ENCODE measurements around the gene CFAP46.
"Not testable (repeated sequence)": the region's sequence is repeated elsewhere in the genome, so short reads cannot be mapped to it uniquely, and the experiment has no call there.

The CFAP46 gene

DNA sequence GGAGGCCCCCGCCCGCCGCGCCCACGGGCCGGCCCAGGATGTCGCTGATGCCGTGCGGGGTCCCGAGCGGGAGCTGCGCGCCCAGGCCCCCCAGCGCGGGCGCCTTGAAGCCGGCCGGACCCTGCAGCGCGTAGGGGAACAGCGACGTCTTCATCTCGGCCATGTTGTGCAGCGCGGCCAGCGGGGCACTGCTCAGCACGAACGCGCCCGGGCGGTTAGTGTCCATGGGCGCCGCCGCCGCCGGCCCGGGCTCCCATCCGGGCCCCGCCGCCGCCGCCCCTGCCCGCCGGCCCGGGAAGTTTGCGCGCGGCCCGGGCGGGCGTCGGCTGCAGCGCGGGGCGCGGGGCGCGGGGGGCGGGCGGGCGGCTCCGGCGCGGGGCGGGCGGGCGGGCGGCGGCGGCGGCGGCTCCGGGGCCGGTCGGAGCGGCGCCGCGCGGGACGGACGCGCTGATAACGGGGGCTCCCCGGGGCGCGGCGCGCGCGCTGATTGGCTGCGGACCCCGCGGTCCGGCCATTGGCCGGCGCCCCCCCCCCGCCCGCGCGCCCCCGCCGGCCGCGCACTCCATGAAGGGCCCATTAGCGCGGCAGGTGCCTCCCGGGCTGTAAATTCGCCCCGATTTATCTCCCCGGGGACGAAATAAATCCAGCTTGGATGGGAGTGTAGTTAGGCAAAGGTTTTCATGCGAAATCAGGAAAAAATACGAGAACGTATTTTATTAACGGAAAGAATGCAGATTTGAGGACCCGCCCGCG is 156.5 kb downstream of the CFAP46 start, which contains the start of gene NKX6-2:
NKX6-2 (minus strand) TSS at position 425 of the 753 bp plus-strand sequence; CDS start at position 226, 199 bp downstream.
- no peak for DNase-seq

DNA sequence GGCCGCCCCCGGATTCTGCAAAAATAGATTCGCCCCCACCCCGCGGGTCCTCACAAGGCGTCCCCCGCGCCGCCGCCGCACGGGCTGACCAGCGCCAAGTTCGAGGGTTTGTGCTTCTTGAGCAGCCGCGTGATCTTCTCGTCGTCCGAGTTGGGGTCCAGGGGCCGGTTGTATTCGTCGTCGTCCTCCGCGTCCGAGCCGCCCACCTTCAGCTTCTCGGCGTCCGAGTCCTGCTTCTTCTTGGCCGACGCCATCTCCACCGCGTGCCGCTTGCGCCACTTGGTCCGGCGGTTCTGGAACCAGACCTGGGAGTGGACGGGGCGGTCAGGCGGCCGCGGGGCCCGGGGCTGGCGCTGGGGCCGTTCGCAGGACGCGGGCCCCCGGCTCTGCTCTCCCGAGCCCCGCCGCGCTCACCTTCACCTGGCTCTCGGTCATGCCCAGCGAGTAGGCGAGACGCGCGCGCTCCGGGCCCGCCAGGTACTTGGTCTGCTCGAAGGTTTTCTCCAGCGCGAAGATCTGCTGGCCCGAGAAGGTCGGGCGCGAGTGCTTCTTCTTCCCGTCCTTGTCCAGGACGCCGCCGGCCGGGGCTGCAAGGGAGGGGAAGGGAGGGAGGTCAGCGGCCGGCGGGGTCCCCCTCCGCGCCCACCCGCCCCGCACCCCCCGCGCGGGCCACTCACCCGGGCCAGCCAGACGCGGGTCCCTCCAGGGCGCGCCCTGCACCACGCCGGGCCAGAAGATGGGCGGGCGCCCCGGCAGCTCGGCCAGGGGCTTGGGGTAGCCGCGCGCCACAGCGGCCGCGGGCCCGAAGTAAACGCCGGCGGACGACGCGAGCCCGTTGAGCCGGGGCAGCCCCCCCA is 157.3 kb downstream of the CFAP46 start:
- DNase-seq: no peak

- no peak for DNase-seq
Observed at GRCh38 chr10:132783940-132784865, 158.2 kb downstream of the CFAP46 start.

DNA sequence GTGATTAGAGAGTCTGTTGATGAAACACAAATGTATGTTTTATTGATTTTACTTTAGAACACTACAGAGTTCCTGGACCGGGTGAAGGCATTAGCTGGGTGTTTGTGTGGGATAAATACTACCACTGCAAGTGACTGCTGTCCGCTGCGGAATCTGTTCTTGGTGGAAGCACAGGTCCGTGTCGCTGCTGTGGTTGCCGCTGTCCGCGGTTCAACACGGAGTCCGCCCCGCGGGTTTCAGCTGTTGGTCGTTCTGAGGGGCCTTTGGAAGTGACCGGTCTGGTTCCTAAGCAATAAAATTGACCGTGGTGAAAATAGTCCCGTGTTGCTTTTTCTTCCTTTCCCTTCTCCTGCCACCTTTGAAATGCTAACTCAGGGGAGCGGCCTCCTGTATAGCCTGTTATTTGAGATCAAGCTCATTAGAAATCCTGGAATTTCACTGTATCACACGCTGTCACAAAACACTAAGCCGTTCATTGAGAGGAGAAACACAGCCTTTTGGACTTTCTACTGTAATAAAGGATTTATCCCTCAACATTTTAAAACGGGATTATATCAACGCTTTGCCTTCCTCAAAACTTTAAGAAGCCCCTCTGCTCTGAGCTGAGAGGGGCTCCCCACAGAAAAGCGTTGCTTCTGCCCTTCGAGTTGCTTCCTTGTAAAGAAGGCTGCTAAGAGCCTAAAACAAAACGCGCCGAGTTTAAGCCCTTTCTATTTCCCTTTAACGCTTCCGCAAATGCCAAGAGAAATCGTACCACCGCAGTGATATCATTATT is 159.0 kb downstream of the CFAP46 start:
- no peak for DNase-seq

- DNase-seq: no peak
Observed at GRCh38 chr10:132781556-132781955, 160.8 kb downstream of the CFAP46 start.

DNA sequence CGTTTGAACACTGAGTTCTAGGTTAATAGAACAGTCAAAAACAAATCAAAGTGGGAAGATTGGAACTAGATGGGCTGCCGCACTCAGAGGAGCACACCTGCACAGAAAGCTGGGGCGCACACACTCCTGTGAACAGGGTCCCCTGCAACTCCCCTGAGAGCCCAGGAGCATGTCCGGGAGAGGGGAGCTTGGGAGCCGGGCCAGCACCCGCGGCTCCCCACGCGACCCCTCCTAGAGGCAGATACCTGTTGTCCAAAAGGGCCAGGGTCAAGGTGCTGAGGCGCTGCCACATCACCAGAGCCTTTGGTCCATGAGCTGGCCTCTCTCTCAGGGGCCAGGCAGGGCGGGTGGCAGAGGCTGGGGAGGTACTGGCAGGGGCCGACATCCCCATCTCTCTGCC is 162.0 kb downstream of the CFAP46 start:
- DNase-seq: no peak

DNA sequence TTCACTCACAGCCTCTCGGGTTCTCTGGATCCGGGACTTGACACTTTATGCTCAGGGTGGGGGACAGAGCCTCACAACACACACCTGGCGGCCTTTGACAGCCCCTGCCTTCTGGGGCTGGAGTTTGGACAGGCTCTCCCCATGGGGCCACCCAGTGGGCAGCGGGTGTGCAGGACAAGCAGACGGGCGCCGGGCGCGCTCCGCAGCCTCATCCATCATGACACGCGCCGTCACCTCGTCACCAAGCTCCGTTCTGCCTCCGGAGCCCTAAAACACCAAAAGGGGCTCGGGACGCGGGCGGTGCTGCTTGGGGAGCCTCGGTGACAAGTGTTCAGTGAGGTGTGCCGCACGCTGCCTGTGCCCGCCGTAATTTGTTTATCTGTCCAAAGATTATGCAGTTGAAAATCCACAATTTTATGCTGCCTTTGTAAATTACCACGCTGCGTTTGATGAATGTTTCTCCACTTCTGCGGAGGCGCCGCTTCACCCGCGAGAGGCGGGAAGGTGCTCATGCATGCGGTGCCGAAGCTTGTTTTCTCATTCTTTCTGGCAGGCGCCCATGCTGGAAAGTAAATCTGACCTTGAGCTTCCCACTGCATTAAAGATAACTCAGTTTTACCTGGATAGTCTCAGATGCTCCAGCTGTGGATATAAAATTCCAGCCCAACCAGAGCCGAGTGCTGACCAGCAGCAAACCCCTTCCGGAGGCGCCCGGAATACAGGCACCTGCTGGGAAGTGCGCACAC is 162.6 kb downstream of the CFAP46 start:
- no peak for DNase-seq

- no peak for DNase-seq
Observed at GRCh38 chr10:132777441-132777840, 164.9 kb downstream of the CFAP46 start.

GRCh38 chr10:132776821-132777220 is 165.5 kb downstream of the CFAP46 start:
- DNase-seq: no peak

- no peak for DNase-seq
Observed at GRCh38 chr10:132776186-132776585, 166.2 kb downstream of the CFAP46 start.

- DNase-seq: no peak
Observed at GRCh38 chr10:132774902-132775863, 167.2 kb downstream of the CFAP46 start.

GRCh38 chr10:132774181-132774901 is 168.0 kb downstream of the CFAP46 start:
- no peak for DNase-seq

GRCh38 chr10:132772816-132773215 is 169.6 kb downstream of the CFAP46 start:
- not testable (repeated sequence) for DNase-seq

DNA sequence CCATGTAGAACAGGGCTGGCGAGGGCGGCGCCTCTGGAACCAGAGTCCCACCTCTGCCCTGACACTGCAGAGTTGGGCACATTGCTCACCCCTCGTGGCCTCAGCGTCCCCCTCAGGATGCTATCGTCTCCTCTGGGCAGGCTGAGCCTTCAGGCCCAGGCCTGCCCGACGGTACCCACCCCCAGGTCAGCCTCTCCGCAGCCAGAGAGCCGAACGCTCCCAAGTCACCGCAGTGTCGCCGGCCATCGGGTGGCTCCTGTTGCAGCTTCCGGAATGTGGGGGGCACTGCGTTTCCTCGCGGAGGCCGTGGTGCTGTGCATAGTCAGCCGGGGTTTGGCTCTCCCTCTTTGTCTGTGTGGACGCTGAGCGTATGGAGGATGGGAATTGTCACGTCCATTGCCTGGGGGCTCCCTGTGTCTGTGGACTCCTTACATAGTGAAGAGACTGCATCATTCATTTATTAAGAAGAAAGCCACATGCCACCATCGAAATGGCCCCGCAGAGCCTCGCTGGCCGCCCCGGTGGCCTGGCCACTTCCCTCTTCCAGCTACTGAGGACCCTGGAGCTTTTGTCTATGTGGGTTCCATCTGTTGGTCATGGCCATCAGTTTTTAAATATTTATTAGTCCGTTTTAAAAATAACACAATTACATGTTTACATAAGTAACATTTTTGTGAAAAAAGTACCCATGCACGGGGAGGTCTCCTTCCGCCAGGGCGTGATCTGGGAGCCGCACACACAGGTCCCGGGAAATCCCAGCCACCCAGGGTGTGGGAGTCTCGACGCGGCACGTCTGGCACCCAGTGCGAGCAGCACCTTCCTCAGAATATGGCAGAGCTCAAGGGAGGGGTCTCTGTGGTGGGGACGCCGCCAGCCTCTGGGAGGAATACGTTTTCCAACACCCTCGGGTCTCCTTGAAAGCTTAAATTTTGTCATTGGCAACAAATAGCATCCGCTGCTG is 172.0 kb downstream of the CFAP46 start:
- DNase-seq: no peak

- no peak for DNase-seq
Observed at GRCh38 chr10:132768346-132769248, 173.8 kb downstream of the CFAP46 start.

DNA sequence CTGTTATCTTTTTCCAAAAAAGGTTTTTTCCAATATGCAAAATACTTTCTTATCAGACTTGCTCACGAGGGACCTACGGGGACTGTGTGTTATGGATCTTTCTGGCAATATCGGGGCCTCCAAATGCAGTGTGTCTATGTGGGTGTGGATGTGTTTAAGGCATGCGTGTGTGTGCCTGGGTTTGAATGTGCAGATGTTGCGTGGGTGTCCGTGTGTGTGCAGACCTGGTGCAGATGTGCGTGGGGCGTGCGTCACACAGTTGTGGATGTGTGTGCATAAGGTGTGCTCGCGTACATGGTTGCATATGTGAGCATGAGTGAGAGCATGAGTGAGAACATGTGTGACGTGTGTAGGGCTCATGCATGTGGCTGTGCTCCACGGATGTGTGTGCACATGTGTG is 176.1 kb downstream of the CFAP46 start:
- DNase-seq: no peak

GRCh38 chr10:132765435-132765834 is 176.9 kb downstream of the CFAP46 start:
- DNase-seq: no peak

All from CD4-positive, alpha-beta T cell treated with Interferon alpha-2 for 1 hour (primary cell).